Measurements from ENCODE around the gene ZFPL1.

ZFPL1 gene

DNA sequence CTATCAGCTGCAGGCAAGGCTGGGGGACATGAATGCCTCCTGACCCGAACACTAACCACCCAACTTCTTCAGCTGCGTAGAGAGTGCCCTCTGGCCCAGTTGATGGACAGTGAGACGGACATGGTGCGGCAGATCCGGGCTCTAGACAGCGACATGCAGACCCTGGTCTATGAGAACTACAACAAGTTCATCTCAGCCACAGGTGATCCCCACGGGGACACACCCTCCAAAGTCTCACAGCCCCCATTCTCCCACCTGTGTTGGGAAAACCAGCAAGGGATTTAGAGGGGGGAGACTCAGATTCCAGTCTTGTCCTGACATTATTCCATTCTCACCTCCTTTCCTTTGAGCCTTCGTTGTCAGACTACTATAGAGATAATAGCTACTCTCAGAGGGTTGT lies 12.9 kb downstream of the ZFPL1 start:
- no peak for DNase-seq

DNA sequence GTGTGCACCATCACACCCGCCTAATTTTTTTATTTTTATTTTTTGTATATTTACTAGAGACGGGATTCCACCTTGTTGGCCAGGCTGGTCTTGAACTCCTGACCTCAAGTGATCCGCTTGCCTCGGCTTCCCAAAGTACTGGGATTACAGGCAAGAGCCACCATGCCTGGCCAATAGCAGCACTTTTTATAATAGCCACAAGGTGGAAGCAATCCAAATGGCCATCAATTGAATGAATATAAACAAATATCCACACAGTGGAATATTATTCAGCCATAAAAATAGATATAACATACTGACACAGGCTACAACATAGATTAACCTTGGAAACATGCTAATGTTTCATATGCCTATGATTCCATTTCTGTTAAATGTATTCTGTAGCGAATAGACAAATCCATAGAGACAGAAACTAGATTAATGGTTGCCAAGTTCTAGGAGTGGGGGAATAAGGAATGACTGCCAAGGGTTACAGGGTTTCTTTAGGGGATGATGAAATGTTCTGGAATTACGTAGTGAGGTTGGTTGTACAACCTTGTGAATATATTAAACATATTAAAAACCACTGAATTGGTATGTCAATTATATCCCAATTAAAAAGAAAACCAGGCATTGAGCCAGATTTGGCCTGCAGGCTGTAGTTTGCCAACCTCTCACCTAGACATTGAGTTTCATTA lies 16.8 kb downstream of the ZFPL1 start:
- DNase-seq, result no peak

DNA sequence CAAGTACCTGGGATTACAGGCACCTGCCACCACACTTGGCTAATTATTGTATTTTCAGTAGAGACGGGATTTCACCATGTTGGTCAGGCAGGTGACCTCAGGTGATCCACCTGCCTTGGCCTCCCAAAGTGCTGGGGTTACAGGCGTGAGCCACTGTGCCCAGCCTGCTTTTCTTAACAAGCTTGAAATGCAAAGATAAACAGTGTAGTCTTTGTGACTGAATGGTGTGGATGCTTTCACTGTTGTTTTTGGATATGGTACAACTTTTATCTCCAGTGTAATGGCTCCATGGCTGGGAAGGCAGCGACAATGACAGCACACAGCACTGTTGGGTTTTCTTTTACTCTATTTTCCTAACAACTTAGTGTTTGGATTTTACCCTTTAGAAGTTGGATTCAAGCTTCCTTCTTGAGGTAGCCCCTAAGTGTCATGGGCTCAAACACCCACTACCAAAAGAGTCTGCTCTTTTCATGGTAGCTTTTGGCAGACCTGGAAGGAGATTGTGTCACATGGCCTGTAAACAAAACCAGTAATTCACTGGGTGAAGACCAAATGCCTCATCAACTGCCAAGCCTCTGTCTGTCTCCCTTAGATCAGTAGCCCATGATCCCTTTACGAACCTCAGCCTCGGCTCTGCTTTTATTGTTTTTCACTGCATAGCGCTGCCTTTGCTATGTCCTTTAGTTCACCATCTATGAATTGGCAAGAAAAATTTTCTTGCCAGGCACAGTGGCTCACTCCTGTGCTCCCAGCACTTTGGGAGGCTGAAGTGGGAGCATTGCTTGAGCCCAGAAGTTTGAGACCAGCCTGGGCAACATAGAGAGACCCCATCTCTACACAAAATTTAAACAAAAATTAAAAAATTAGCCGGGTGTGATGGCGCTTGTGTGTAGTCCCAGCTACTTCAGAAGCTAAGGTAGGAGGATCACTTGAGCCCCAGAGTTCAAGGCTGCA lies 18.4 kb downstream of the ZFPL1 start:
- no peak for DNase-seq

DNA sequence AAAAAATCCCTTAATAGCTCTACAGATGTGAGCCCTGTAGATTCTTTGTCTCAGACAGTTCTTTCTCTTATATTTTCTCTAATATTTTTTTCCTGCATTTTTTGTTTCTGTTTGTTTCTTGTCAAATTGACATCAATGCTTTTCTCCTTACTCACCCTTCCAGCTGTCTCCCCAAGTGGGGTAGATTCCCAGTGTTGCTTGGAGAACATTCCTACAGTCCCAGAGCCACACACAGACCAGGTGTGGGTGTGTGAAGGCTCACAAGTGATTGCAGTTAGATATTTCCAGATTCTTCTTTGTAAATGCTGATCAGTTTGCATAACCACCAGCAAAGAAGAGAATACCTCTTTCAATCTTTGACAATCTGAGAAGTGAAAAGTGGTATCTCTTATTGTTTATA lies 19.5 kb downstream of the ZFPL1 start:
- no peak for DNase-seq

DNA sequence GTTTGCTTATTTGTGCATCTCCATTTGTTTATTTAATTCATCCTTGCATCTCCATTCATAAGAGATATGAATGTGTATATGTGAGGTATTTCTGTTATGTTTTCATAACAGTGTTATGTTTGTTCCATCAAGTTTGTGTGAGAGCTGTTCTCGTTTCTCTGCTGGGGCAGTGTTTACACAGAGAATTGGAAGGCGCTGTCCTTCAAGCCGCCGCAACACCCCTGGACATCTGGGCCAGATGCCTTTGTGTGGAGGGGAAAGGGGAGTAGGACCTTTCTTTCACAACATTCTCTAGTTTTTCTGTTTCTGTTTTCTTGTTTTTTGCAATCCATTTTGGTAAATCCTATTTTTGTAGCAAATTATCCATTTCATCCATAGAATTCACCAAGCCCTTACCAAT lies 20.6 kb downstream of the ZFPL1 start:
- no peak for DNase-seq

DNA sequence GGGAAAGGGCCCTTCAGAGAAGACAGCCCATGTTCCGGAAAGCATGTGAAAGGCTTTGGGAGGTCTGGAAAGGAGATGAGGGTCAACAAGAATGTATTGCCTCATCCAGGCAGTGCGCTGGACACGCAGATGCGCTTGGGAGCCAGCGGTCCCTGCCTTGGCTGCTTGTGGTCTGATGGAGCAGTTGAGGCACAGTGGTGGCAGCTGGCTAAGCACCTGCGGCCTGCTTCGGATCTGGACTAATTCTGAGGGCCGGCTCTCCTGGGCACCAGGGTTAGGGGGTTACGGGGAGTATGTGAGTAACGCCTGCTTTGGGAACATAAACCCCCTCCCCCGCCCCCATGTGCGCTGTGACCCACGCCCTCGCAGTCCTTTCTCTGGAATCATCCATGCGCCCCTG lies 23.1 kb downstream of the ZFPL1 start:
- DNase-seq, result no peak

DNA sequence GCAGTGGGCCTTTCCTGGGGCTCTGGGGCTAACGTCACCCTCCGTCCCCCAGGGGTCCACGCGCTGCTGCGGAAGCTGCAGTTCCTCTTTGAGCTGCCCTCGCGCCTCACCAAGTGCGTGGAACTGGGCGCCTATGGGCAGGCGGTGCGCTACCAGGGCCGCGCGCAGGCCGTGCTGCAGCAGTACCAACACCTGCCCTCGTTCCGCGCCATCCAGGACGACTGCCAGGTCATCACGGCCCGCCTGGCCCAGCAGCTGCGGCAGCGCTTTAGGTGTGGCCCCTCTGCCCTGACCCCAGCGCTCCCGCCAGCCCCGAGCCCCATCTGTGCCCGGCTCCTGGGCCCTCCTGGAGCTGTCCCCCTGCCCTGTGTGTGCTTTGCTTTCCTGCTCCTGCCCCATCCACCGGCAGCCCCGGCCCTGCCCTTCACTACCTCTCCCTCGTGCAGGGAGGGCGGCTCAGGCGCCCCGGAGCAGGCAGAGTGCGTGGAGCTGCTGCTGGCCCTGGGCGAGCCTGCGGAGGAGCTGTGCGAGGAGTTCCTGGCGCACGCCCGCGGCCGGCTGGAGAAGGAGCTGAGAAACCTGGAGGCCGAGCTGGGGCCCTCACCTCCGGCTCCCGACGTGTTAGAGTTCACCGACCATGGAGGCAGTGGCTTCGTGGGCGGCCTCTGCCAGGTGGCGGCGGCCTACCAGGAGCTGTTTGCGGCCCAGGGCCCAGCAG lies 23.9 kb downstream of the ZFPL1 start:
- DNase-seq, result no peak

DNA sequence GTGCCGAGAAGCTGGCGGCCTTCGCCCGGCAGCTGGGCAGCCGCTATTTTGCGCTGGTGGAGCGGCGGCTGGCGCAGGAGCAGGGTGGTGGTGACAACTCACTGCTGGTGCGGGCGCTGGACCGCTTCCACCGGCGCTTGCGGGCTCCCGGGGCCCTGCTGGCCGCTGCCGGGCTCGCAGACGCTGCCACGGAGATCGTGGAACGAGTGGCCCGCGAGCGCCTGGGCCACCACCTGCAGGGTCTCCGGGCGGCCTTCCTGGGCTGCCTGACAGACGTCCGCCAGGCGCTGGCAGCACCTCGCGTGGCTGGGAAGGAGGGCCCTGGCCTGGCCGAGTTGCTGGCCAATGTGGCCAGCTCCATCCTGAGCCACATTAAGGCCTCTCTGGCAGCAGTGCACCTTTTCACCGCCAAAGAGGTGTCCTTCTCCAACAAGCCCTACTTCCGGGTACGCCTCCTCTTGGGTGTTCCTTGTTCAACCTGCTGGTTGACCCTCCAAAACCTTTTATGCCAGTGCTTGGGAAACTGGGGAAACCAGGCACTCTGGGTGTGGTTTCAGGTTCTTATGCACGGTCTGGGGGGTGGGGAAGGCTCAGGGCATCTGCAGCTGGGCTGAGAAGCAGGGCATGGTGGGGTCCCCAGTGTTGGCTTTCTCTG lies 24.6 kb downstream of the ZFPL1 start:
- DNase-seq, result no peak

DNA sequence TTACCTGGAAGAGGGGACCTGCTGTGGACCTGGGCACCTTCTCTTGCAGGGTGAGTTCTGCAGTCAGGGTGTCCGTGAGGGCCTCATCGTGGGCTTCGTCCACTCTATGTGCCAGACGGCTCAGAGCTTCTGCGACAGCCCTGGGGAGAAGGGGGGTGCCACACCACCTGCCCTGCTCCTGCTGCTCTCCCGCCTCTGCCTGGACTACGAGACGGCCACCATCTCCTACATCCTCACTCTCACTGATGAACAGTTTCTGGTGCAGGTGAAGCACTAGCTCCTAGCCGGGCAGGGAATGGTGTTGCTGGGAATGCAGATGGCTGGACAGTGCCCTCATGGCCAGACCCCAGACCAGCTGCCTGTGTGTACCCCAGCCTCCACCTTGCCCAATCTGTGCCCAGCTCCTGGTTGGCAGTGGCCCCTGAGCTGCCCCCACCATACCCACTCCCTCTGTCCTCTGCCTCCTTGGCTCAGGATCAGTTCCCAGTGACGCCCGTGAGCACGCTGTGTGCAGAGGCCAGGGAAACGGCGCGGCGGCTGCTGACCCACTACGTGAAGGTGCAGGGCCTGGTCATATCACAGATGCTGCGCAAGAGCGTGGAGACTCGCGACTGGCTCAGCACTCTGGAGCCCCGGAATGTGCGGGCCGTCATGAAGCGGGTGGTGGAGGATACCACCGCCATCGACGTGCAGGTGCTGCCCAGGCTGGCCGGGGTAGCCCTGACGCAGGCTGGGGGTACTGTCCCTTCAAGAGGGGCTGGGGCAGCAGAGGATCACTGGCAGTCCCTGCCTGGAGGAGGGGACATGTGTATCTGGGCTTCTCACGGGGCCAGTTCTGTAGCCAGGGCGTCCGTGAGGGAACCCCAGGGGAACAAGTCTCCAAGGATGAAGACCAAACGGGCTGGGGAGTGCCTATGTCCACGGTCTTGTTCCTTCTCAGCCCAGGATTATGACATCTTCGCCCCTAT lies 25.5 kb downstream of the ZFPL1 start:
- DNase-seq, result no peak

DNA sequence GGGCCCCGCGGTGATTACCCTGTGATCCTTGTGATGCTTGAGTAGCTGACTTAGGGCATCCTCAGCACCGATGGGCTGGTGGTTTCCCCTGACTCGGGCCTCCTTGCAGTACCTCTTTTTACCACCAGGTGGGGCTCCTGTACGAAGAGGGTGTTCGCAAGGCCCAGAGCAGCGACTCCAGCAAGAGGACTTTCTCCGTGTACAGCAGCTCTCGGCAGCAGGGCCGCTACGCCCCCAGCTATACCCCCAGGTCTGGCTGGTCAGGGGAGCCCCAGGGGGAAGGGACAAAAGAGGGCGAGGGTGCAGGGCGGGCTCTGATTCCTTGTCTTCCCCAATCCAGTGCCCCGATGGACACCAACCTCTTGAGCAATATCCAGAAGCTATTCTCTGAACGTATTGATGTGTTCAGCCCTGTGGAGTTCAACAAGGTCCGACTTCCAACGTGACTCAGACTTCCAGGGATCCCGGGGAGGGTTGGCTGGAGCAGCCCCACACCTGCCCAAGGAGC lies 26.4 kb downstream of the ZFPL1 start:
- DNase-seq, result peak; percentile 96

DNA sequence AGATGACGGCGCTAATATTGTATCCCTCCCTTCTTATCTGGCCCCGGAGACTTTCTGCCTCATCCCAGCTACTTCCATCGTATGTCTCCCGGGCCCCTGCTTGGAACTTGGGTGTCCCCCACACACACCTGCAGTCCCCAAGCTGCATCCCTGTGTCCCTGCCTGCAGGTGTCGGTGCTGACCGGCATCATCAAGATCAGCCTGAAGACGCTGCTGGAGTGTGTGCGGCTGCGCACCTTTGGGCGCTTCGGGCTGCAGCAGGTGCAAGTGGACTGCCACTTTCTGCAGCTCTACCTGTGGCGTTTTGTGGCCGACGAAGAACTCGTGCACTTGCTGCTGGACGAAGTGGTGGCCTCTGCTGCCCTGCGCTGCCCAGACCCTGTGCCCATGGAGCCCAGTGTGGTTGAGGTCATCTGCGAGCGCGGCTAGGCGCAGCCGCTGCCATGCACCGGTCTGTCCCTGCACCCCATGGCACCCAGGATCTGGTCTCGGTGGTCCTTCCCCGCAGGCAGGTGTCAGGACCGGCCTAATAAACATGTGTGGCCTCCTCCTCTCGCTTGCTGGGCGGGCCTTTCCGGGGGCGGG lies 27.2 kb downstream of the ZFPL1 start:
- DNase-seq, result no peak

DNA sequence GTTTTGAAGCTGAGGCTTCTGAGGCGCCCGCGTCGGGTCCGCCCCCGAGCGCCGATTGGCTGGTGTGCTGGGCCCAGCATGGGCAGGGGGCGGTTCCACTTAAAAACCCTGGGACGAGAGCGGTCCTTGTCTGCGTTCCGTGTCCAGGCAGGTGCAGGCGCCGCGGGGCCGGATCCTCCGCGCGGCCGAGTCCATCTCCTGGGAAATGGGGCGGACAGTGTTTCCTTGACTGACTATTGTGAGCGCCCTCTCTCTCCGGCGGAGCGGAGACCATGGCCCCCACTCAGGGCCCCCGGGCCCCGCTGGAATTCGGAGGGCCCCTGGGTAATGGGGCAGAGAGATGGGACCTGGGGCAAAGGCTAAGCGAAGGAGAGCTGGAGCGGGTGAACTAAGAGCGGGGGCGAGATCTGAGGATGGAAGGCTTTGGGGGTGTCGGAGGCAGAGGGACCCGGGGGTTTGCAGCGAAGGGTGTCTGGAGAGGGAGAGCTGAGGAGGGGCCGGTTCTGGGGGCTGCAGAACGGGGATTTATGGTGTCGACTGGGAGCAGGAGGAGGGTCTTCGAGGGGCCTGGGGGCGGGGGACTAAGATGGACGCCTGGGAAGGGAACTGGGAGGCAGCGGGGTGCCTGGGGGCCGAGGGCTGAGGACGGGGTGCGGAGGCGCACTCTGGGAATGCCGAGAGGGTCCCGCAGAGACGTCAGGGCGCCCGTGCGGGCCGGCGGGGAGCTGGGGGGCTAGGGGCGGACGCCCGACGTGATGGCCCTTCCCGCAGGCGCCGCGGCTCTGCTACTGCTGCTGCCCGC lies 27.9 kb downstream of the ZFPL1 start, which contains the start of gene TM7SF2:
TSS of gene TM7SF2 (plus strand) at position 129 of the 802 bp plus-strand sequence. CDS start at position 273, 144 bp downstream.
- DNase-seq, result peak; percentile 98

DNA sequence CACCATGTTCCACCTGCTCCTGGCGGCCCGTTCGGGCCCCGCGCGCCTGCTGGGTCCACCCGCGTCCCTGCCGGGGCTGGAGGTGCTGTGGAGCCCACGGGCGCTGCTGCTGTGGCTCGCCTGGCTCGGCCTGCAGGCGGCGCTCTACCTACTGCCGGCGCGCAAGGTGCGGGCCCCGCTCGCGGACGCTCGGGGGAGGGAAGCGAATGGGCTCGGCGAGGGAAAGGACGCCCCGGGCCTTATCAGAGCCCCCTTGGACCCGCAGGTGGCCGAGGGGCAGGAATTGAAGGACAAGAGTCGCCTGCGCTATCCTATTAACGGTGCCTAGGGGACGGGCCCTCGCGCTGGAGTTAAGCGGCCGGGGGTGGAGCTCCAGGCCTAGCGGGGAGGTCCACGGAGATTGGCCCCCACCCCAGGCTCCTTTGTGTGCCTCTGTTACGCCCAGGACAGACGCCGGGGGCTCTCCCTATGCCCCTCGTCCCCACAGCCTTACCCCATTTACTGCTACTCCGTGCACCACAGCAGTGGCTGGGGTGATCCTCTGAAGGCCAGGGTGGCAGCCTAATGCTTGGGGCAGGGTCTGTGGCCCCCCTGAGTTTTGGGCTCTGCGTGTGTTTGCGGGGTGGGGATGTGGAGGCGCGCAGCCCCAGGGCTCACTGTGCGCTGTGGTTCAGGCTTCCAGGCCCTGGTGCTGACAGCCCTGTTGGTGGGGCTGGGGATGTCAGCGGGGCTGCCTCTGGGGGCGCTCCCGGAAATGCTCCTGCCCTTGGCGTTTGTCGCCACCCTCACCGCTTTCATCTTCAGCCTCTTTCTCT lies 28.7 kb downstream of the ZFPL1 start:
- DNase-seq, result peak; percentile 83

DNA sequence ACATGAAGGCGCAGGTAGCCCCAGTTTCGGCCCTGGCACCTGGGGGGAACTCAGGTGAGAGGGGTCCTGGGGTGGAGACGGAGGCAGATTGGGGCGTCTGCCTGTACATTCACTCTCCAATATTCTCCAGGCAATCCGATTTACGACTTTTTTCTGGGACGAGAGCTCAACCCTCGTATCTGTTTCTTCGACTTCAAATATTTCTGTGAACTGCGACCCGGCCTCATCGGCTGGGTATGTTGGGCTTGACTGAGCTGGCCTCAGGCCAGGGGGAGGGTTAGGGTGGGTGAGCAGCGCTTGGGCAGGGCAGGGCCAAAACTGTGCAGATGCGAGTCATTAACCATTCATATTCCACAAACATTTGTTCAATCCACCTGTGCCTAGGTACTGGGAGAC lies 29.3 kb downstream of the ZFPL1 start:
- DNase-seq, result no peak

DNA sequence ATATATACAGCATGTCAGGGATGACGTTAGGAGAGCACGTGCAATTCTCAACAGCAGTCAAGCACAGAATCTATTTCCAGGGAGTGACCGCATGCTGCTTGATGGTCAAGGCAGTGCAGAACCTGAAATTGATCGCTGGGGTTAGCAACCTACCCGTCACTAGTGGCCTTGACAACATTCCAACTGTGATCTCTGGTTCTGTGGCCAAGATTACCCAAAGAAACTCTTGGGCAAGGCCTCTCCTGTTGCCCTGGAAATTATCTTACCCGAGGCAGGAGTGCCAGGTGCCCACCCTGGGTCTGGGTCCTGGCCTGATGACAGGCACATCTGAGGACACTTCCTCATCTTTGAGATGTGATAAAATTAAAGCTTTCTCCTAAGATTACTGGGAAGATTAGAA lies 29.8 kb downstream of the ZFPL1 start:
- no peak for DNase-seq

DNA sequence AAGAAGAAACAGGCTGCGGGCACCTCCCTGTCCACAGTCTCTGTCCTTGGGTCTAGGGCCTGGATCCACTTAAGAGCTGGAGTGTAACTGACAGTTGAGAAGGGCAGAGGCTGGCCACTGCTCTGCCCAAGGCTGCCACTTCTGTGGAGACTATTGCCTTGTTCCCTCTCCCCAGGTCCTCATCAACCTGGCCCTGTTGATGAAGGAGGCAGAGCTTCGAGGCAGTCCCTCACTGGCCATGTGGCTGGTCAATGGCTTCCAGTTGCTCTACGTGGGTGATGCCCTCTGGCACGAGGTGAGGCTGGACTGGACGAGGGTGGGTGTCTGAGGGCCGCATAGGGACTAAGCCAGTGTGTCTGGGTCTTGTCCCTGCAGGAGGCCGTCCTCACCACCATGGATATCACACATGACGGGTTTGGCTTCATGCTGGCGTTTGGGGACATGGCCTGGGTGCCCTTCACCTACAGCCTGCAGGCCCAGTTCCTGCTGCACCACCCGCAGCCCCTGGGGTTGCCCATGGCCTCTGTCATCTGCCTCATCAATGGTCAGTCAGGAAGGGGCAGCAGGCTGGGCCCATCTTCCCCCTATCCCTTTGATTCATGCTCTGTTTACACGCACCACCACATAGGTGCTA lies 30.6 kb downstream of the ZFPL1 start:
- no peak for DNase-seq

DNA sequence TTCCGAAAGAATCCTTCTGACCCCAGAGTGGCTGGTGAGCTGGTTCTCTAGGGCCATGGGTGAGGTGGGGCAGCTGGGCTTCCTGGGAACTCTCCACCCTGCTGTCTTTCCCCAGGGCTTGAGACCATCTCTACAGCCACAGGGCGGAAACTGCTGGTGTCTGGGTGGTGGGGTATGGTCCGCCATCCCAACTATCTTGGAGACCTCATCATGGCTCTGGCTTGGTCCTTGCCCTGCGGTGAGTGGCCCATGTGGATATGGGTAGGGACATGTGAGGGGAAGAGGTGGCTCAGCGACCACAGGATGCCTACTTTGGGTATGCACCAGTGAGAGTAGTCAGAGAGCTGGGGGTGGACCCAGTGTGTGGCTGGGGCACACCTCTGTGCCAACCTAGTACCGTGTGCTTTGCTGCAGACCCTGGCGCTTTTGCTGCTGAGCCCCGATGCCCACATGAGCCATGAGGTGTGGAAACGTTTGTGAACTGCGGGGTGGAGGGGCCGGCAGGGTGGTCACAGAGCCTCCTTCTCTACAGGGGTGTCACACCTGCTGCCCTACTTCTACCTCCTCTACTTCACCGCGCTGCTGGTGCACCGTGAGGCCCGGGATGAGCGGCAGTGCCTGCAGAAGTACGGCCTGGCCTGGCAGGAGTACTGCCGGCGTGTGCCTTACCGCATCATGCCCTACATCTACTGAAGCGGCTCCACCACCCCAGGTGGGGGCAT lies 31.5 kb downstream of the ZFPL1 start:
- no peak for DNase-seq

Measured in stimulated activated CD4-positive, alpha-beta T cell treated with anti-CD3 and anti-CD28 coated beads, Interleukin-15, amount 100 ng/mL, for 24 hours (primary cell).